ENCODE measurements around the gene ANKRD7.

DNA sequence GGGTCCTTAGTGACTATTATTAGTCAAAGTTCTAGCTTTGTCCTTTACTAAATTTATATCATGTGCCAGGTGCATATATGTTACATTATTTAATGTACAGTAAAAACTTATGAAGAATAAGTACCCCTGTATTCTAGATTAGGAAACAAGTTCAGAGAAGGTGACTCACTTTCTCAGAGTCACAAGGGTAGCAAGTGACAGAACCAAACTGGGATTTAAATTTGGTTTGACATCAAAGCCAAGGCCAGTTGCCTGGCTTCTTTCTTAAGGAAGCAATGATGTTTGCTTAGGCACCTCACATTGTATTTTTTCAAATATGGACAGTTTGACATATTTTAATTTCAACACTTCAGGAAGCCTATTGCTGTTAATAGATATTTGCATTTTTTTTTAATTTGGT lies 38.0 kb upstream of the ANKRD7 start:
- TF ChIP-seq, protein P1, sequence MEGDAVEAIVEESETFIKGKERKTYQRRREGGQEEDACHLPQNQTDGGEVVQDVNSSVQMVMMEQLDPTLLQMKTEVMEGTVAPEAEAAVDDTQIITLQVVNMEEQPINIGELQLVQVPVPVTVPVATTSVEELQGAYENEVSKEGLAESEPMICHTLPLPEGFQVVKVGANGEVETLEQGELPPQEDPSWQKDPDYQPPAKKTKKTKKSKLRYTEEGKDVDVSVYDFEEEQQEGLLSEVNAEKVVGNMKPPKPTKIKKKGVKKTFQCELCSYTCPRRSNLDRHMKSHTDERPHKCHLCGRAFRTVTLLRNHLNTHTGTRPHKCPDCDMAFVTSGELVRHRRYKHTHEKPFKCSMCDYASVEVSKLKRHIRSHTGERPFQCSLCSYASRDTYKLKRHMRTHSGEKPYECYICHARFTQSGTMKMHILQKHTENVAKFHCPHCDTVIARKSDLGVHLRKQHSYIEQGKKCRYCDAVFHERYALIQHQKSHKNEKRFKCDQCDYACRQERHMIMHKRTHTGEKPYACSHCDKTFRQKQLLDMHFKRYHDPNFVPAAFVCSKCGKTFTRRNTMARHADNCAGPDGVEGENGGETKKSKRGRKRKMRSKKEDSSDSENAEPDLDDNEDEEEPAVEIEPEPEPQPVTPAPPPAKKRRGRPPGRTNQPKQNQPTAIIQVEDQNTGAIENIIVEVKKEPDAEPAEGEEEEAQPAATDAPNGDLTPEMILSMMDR (tag by site-specific recombination; IDR thresholded peaks at IDR 0.05): no peak
- no peak for TF ChIP-seq PRDM1 (tag by site-specific recombination; IDR thresholded peaks at IDR 0.05)
